ENCODE measurements around the gene PEX11G. TPM values are rescaled to one million over a fixed set of nuclear protein-coding genes. Genes with fewer than 3 reads are reported as not detected.

PEX11G gene
- total and polyA plus RNA-seq, 9 of the 15 experiments (the other 6 are each of a cell fraction or from before 2014, with no cell fraction given), result 0.07 to 3.2 (median 0.70) TPM; not detected in 1

DNA sequence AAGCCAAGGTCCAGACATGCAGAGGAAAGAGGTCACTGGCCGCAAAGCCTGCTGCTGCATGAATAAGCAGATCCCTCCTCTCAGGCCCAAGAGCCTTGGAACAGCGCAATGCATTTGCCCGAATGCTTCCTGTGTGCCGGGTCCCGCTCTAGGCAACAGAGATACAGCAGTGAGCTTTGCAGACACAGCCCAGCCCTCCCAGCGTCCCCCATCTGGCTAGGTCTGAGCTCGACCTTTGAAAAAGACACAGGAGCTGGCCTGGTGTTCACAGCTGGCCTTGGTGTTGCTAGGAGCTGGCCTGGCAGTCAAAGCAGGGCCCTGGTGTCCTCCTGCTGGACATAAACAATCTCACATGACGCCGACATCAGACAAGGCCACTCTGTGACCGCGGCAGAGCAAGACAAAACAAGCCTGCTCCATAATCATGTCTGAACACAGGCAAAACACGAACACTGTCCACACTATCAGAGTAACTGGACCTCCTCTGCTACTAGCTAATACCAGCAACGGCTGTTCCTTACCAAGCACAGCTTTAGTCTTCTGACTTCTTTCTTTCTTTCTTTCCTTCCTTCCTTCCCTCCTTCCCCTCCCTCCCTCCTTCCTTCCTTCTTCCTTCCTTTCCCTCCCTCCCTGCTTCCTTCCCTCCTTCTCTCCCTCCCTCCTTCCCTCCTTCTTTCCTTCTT is 5.7 kb upstream of the PEX11G start (continued):
- TF ChIP-seq HIVEP1 (CRISPR knock-in tag; IDR thresholded peaks at IDR 0.05), result no peak
- TF ChIP-seq ZFP1 (CRISPR knock-in tag; IDR thresholded peaks at IDR 0.05), result no peak
- TF ChIP-seq, protein P1, sequence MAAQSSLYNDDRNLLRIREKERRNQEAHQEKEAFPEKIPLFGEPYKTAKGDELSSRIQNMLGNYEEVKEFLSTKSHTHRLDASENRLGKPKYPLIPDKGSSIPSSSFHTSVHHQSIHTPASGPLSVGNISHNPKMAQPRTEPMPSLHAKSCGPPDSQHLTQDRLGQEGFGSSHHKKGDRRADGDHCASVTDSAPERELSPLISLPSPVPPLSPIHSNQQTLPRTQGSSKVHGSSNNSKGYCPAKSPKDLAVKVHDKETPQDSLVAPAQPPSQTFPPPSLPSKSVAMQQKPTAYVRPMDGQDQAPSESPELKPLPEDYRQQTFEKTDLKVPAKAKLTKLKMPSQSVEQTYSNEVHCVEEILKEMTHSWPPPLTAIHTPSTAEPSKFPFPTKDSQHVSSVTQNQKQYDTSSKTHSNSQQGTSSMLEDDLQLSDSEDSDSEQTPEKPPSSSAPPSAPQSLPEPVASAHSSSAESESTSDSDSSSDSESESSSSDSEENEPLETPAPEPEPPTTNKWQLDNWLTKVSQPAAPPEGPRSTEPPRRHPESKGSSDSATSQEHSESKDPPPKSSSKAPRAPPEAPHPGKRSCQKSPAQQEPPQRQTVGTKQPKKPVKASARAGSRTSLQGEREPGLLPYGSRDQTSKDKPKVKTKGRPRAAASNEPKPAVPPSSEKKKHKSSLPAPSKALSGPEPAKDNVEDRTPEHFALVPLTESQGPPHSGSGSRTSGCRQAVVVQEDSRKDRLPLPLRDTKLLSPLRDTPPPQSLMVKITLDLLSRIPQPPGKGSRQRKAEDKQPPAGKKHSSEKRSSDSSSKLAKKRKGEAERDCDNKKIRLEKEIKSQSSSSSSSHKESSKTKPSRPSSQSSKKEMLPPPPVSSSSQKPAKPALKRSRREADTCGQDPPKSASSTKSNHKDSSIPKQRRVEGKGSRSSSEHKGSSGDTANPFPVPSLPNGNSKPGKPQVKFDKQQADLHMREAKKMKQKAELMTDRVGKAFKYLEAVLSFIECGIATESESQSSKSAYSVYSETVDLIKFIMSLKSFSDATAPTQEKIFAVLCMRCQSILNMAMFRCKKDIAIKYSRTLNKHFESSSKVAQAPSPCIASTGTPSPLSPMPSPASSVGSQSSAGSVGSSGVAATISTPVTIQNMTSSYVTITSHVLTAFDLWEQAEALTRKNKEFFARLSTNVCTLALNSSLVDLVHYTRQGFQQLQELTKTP (IDR thresholded peaks at IDR 0.05; ENCODE audit: low read depth in 1 of 2, partially characterized antibody in 2 of 2), result peak in 1 of 2 experiments; percentile 22
- no peak for TF ChIP-seq FOXA1 (IDR thresholded peaks at IDR 0.05; ENCODE audit: borderline replicate concordance)
- TF ChIP-seq ZNF384 (IDR thresholded peaks at IDR 0.05; ENCODE audit: low read depth, low read length), result no peak
- no peak for TF ChIP-seq ZBTB11 (CRISPR knock-in tag; IDR thresholded peaks at IDR 0.05)
- TF ChIP-seq BHLHE40 (IDR thresholded peaks at IDR 0.05; ENCODE audit: low read length), result peak; percentile 51
- TF ChIP-seq GABPB2 (CRISPR knock-in tag; conservative IDR thresholded peaks at IDR 0.05), result no peak
- TF ChIP-seq, protein P2, sequence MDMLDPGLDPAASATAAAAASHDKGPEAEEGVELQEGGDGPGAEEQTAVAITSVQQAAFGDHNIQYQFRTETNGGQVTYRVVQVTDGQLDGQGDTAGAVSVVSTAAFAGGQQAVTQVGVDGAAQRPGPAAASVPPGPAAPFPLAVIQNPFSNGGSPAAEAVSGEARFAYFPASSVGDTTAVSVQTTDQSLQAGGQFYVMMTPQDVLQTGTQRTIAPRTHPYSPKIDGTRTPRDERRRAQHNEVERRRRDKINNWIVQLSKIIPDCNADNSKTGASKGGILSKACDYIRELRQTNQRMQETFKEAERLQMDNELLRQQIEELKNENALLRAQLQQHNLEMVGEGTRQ (CRISPR knock-in tag; IDR thresholded peaks at IDR 0.05), result no peak
- TF ChIP-seq, protein P3, sequence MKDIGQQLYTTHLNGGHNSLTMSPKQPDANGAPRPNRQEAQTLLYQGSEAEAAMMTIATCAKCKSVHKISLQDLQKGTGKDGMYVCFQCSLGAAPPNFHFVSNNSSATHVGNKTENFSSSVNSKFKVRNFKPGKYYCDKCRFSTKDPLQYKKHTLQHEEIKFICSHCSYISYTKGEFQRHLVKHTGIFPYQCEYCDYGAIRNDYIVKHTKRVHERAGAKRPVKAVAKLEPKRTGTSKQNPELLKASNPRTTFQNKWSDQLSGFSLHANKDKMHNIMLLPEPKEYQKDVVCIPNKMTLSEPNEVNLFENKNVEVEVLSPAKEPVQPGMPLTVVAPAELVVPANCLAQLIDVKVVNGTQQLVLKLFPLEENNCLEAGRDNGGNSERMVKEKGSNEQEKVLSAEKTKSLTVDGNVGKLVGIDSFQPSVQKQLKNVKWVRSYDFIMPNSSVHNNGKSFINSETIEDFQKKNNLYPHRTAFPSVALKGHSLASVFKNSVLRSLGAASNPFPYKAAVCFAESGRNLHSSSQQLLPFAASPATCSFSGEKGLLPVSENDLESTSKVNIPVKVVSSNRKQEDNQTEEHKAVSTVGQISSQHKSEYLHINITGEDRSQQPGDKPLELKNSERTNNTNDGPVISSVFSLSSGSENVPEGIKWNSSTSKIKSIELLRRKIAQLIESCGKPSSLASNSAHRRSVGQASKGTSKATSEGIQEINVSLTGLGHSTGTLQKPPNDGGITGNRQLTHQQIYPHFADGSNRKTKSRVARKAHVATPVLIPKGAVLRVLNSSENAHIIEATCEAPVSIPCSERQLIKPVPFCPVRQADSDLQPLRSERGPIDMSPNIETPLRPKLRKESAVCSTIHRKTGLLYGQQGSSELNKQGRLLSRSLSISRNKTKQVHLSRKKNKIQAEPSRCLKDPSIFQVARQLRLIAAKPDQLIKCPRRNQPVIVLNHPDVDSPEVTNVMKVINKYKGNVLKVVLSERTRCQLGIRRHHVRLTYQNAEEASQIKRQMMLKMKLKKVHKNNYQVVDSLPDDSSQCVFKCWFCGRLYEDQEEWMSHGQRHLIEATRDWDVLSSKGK (CRISPR knock-in tag; IDR thresholded peaks at IDR 0.05), result no peak
- no peak; the same call in 1 of the 2 replicates for TF ChIP-seq DIDO1 (tag; IDR thresholded peaks at IDR 0.05; ENCODE audit: low read depth)
- no peak for TF ChIP-seq MAZ (CRISPR knock-in tag; conservative IDR thresholded peaks at IDR 0.05 in 1 of 2, IDR thresholded peaks at IDR 0.05 in 1 of 2)
- no peak for TF ChIP-seq BMI1 (IDR thresholded peaks at IDR 0.05; ENCODE audit: low read length)
- 0 out of 2 replicates have a peak, but pooled peaks have one; percentile 35 for TF ChIP-seq DMBX1 (CRISPR knock-in tag; IDR thresholded peaks at IDR 0.05; ENCODE audit: borderline replicate concordance)
- TF ChIP-seq PPARD (CRISPR knock-in tag; IDR thresholded peaks at IDR 0.05), result no peak

All from K562 (cell line).